GM21360 (cell line): ENCODE data around the gene DNMT3A.

Experiments used
- ATAC-seq: cut with Tn5 transposase; IDR thresholded peaks from one replicate; pipeline ENCODE4 v1.9.1; 2021; ENCODE audit warnings: mild to moderate bottlenecking, moderate library complexity; ENCODE audit not compliant: unreplicated experiment

DNMT3A gene

DNA sequence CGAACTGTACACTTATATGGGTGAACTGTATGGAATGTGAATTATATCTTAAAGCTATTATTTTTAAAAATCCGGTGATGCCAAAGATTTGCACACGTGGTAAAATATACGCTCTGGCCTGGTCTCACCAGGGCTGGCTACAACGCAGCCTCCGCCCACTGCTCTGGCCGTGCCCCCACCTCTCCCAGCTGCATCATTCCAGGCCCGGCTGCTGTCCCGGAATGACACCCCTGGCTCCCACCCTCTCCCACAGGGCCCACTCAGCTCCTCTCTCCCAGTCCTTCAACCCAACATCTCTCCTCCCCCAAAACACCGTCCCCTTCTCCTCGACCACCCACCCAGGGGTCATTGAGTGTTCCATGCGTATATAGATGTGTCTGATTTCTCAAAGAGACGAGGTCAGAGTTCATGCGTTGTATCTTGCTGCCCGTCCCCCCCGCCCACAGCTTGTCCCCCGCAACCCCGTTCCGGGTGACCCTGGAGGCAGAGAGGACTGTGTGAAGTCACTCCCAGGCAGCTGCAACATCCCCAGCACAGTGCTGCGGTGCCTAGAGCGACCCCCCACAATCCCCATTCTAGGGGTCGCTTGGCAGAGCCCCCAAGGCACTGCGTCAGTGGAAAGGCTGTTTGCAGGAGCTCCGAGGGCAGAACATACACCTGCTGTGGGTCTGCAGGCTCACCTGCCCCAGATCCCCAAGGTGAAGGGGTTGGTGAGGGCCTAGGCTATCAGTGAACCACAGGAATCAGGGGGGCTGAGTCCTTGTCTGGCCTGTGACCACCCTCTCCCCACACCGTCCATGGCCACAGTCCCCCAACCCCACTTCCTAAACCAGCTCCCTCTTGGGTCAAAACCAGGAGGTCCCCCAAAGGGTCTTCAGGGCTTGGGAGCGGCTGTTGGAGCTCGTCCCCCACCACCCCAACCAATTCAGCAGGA, 13.3 kb downstream of the DNMT3A start:
- ATAC-seq = no peak

DNA sequence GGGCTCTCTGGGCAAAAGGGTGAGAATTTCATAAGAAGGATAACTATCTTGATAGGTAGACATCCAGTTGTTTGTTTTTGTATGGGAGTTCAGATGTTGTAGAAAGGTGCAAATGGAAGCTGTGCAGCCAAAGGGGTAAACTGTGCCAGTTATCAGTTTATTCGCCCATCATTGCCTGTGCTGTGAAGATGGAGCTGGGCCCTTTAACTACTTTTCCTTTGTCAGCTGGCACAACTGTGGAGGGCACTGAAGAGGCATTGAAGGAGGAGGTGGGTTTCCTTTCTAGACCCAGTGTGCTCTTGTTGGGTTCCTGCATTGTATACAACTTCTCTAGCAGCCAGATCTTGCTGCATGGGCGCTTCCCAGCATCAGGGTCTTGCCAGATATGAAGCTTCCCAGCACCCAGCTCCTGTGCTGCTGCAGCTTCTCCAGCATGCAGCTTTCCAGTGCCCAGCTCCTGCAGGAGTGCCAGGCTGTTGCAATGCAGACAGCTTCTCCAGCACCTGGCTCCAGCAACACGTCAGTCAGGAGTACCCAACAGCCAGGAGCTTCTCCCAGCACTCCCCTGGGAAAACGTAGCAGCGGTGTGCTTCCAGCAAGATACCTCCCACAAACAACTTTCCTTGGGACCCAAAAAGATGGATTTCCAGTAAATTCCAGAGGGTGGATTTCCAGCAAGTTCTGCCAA, 15.3 kb downstream of the DNMT3A start:
- ATAC-seq = no peak

GRCh38 chr2:25324905-25325592, 16.7 kb downstream of the DNMT3A start:
- ATAC-seq = no peak

DNA sequence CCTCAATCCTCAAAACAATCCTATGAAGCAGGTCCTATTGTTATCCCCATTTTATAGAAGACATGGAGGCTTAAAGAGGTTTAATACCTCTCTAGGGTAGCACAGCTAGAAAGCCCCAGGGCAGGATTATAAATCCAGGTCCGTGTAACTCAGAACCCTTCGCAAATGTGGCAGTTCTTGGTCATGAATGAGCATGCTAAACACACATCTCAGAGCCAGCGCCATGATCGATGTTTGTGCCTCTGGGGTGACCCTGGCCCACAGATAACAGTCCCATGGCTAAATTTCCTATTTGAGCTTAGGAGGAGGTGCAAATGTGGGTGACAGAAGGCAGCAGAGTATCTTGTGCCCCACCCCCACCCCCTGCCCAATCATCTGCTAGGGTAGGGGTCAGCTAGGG, 17.5 kb downstream of the DNMT3A start:
- no peak for ATAC-seq

GRCh38 chr2:25323610-25324189, 18.0 kb downstream of the DNMT3A start:
- no peak for ATAC-seq

DNA sequence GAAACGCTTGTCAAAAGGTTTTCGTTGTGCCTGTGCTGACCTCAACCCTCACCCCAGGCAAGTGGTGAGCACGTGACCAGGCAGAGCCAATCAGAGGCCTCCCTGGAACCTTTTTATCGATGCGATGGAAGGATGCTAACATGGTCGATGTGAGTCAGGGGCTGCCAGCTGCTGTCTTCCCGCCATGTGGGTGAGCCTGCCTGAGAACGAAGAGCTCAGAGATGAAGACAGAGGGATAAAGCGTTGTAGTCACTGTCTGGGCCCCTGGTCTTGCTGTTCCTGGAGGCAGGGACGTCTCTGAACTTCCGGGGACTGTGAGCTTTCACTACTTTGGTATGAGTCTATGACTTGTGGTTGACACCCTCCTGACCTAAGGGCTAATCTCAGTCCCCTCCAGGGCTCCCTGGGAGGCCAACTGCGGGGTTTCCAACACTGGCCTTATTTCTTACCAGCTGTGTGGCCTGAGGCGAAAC, 18.6 kb downstream of the DNMT3A start:
- ATAC-seq = no peak

DNA sequence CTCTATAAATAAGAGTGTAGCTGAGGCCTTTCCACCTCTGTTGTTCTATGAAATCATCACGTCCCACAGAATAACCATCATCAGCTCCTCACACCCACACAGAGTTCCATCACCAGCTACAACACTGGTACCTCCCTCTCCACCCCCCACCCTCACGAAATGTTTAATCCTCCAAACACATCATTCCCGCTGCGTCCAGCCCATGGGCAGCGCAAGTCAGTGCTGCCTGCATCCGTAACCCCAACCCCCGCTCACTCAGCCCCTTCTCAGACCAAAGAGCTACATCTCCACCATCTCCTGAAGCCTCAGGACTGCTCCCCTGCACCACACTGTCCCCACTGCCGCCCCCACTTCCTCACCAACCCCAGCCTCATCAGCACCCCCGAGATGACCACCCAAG, 19.4 kb downstream of the DNMT3A start:
- ATAC-seq = no peak

GRCh38 chr2:25320077-25320476, 21.6 kb downstream of the DNMT3A start:
- ATAC-seq = no peak

DNA sequence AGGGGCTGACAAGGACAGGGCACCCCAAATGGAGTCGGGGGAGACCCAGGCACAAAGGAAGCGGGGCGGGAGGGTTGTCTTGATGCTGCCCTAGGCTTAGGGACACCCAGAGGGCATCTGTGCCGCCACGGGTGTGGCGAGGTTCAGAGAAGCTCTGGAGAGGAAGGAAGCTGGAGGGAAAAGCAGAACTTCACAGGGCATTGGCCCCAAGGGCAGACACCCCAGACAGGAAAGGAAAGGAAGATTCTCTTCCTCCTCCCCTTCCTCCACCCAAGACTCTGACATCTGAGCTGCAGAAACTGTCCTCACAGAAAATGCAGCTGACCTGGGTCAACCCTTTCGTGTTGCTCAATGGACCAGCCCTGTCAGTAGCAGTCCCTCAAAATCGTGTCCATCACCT, 25.6 kb downstream of the DNMT3A start:
- no peak for ATAC-seq

- ATAC-seq = no peak
These were observed 26.4 kb downstream of the DNMT3A start for GRCh38 chr2:25315316-25315680.

DNA sequence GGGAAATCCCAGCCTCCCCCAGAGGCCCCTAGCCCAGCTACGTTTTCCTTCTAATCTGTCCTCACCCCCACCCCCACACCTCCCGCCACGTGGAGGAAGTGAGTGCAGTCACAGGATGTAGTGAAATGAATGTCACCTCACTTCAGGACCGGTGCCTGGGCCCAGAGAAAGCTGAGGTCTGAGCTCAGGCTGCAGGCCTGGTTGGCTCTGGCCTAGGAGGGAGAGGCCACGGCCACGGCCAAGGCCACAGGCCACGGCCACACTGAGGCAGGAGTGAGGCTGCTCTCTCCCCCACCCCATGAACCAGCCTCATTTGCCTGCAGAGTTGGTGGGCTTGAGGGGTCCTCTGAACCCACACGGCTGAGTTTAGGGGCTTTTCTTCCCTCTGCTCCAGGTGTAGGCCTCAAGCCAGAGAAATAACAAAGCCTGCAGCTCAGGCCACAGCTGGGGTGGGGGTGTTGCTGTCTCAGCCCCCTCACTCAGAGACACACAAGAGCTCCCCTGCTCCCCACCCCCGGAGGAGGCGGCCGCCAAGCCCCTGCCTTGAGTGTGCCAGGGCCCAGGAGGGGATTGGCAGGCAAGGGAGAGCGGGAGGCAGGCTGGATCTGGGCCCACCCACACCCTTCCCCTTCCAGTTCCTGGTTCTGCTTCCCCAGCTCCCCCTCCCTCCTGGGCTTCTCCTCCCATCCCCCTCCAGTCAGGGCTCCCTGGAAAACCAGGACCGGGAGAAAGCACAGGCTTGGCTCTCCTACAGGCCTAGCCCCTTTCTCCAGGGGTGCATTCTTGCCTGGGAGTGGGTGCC, 27.0 kb downstream of the DNMT3A start:
- ATAC-seq = no peak

- ATAC-seq = no peak
These were observed 27.8 kb downstream of the DNMT3A start for GRCh38 chr2:25313711-25314513.

GRCh38 chr2:25312958-25313710, 28.6 kb downstream of the DNMT3A start:
- no peak for ATAC-seq

DNA sequence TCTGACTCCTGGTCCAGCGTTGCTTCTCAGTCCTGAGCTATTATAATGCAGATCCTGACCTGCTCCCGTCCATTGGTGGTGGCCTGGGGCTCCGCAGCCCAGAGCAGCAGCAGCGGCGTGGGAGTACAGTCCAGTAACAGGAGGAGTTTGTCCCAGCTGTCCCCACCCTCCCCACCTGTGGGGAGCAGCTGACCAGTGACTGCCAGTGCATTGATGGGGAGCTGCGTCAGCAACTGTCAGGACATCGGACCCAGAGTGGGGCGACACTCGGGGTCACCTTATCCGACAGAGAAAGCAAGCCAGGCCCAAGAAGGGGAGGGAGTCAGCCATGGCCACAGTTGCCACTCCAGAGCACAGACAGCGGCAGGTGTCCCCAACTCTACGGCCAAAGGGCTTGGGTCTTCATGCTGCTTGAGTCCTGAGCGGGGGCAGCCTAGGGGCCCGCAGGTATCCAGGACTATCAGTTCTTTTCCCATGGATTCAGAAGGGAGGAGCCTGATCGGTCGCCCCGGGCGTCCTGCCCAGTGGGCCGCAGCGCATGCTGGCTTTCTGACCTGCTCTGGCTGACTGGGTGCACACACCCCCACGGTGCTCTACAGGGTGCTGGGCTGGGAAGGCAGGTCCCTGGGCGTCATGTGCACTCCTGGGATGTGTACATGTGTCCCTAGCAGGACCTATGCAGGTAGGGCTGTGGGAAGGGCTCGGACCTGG, 29.7 kb downstream of the DNMT3A start:
- ATAC-seq = no peak

GRCh38 chr2:25310965-25311864, 30.5 kb downstream of the DNMT3A start:
- no peak for ATAC-seq

GRCh38 chr2:25310709-25310964, 31.1 kb downstream of the DNMT3A start:
- ATAC-seq = no peak

DNA sequence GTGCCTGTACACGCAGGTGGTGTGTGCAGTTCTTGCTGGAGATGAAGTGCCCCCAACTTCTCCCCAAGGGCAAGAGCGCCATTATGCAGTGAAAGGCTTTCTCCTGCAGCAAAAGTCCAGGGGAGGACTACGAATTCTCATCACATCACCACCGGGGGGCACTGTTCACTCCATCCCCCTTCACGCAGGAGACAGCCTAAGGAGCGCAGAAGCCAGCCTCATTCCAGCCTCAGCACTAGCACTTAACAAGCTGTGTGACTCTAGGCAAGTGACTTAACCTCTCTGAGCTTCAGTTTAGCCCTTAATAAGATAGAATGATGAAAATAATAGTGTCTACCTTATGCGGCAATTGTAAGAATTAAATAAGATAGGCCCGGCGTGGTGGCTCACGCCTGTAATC, 32.3 kb downstream of the DNMT3A start:
- no peak for ATAC-seq

GRCh38 chr2:25308599-25308998, 33.1 kb downstream of the DNMT3A start:
- no peak for ATAC-seq
